Neural progenitor cell (in vitro differentiated cells): Measurements from ENCODE around the gene ATG4A. TPM values are rescaled to one million over a fixed set of nuclear protein-coding genes. Genes with fewer than 3 reads are reported as not detected.

ENCODE experiments used
- DNase-seq: peaks from one replicate; pipeline ENCODE4 v3.0.0-alpha.2; 2016; ENCODE audit warnings: low spot score
- H2AFZ ChIP-seq: fragments of 200-600 bp; sonication (generic); replicated peaks from 2 replicates; pipeline ENCODE4 v1.6.1; 2016; ENCODE audit warnings: antibody characterized with exemption
- H3F3A ChIP-seq: fragments of 200-600 bp; sonication (generic); 2 replicates; pipeline ENCODE4 v1.6.1; 2016; ENCODE audit warnings: antibody characterized with exemption, low read depth
- H3K27ac ChIP-seq: fragments of 200-600 bp; sonication (generic); 2 replicates; pipeline ENCODE4 v1.5.1; 2016; ENCODE audit warnings: mild to moderate bottlenecking
- H3K27me3 ChIP-seq: fragments of 200-600 bp; sonication (generic); 2 replicates; pipeline ENCODE4 v1.6.1; 2016; ENCODE audit warnings: mild to moderate bottlenecking, moderate library complexity
- H3K36me3 ChIP-seq: fragments of 200-600 bp; sonication (generic); 2 replicates; pipeline ENCODE4 v1.5.1; 2016
- H3K4me1 ChIP-seq: fragments of 200-600 bp; sonication (generic); 2 replicates; pipeline ENCODE4 v1.6.1; 2016; ENCODE audit warnings: mixed run types
- H3K4me2 ChIP-seq: fragments of 200-600 bp; sonication (generic); 2 replicates; pipeline ENCODE4 v1.6.1; 2016
- H3K4me3 ChIP-seq: fragments of 200-600 bp; sonication (generic); 2 replicates; pipeline ENCODE4 v1.5.1; 2016
- H3K79me2 ChIP-seq: fragments of 200-600 bp; sonication (generic); 2 replicates; pipeline ENCODE4 v1.6.1; 2016; ENCODE audit warnings: low read depth
- H3K9ac ChIP-seq: fragments of 200-600 bp; sonication (generic); 2 replicates; pipeline ENCODE4 v1.6.1; 2016
- H3K9me3 ChIP-seq: fragments of 200-600 bp; sonication (generic); 2 replicates; pipeline ENCODE4 v1.5.1; 2016; ENCODE audit warnings: low read depth
- H4K20me1 ChIP-seq: fragments of 200-600 bp; sonication (generic); 2 replicates; pipeline ENCODE4 v1.6.1; 2016; ENCODE audit warnings: low read depth
- H3K27ac Mint-ChIP-seq: 3 replicates; pipeline ENCODE4 v1.8.0; 2021; ENCODE audit warnings: mixed read lengths
- H3K27me3 Mint-ChIP-seq: 2 replicates; pipeline ENCODE4 v1.8.0; 2022; ENCODE audit warnings: low read depth, mild to moderate bottlenecking, inconsistent platforms, moderate library complexity, mixed read lengths; ENCODE audit not compliant: insufficient read depth
- H3K36me3 Mint-ChIP-seq: 3 replicates; pipeline ENCODE4 v1.8.0; 2021; ENCODE audit warnings: mixed read lengths
- H3K4me1 Mint-ChIP-seq: 3 replicates; pipeline ENCODE4 v1.8.0; 2021; ENCODE audit warnings: mixed read lengths
- H3K4me3 Mint-ChIP-seq: 3 replicates; pipeline ENCODE4 v1.8.0; 2021; ENCODE audit warnings: mild to moderate bottlenecking, moderate library complexity, mixed read lengths
- H3K9me3 Mint-ChIP-seq: 3 replicates; pipeline ENCODE4 v1.8.0; 2020; ENCODE audit warnings: mixed read lengths
- CTCF ChIP-seq: fragments of 200-600 bp; sonication (generic); IDR thresholded peaks from 2 replicates; pipeline ENCODE4 v1.5.1; 2017; ENCODE audit warnings: antibody characterized with exemption, mild to moderate bottlenecking
- EZH2 ChIP-seq: fragments of 200-600 bp; sonication (generic); IDR thresholded peaks from 2 replicates; pipeline ENCODE4 v1.6.1; 2017; ENCODE audit warnings: antibody characterized with exemption, mild to moderate bottlenecking, moderate library complexity
- EZH2phosphoT487 ChIP-seq: fragments of 200-600 bp; sonication (generic); IDR thresholded peaks from 2 replicates; pipeline ENCODE4 v1.6.1; 2017; ENCODE audit warnings: antibody characterized with exemption
- total RNA-seq: library from RNA; depleted of rRNA; stranded (reverse); fragments of >200 nt; gene quantifications from 2 replicates; pipeline ENCODE4 v1.2.3, GENCODE V29; 2015; ENCODE audit warnings: low replicate concordance

The ATG4A gene
- total RNA-seq, 1 donor from 2014 or later = 6.5 TPM

GRCh38 chrX:108071578-108071977 is 20.0 kb upstream of the ATG4A start:
- H3F3A ChIP-seq = no peaks in the 10 kb centered on the region
- H3K4me2 ChIP-seq = no peak overlapping the region
- H3K27ac ChIP-seq = no peak overlapping the region
- no peaks in the 10 kb centered on the region for H3K4me1 Mint-ChIP-seq
- no peak overlapping the region for H3K4me3 ChIP-seq
- H3K27ac Mint-ChIP-seq = no peak overlapping the region
- peaks cover 2% of the 10 kb centered on the region for H3K27me3 Mint-ChIP-seq
- H2AFZ ChIP-seq = no peak overlapping the region
- no peaks in the 10 kb centered on the region for H3K9me3 Mint-ChIP-seq
- H3K4me3 Mint-ChIP-seq = no peak overlapping the region
- no peaks in the 10 kb centered on the region for H3K36me3 Mint-ChIP-seq
- H4K20me1 ChIP-seq = no peaks in the 10 kb centered on the region
- no peak for DNase-seq
- no peaks in the 10 kb centered on the region for H3K79me2 ChIP-seq
- no peak overlapping the region for H3K9ac ChIP-seq
- no peaks in the 10 kb centered on the region for H3K27me3 ChIP-seq
- no peaks in the 10 kb centered on the region for H3K36me3 ChIP-seq
- TF ChIP-seq EZH2phosphoT487 (no peak), EZH2 (no peak), CTCF (no peak)
- no peaks in the 10 kb centered on the region for H3K4me1 ChIP-seq
- no peaks in the 10 kb centered on the region for H3K9me3 ChIP-seq

- Histone ChIP-seq H3K27ac (no peak overlapping the region), H3F3A (no peaks in the 10 kb centered on the region), H3K4me2 (no peak overlapping the region), H3K9me3 (no peaks in the 10 kb centered on the region), H3K27me3 (no peaks in the 10 kb centered on the region), H4K20me1 (no peaks in the 10 kb centered on the region), H3K9ac (no peak overlapping the region), H3K36me3 (no peaks in the 10 kb centered on the region), H2AFZ (no peak overlapping the region), H3K4me3 (no peak overlapping the region), H3K4me1 (no peaks in the 10 kb centered on the region), H3K79me2 (no peaks in the 10 kb centered on the region)
- H3K4me1 Mint-ChIP-seq = no peaks in the 10 kb centered on the region
- H3K9me3 Mint-ChIP-seq = no peaks in the 10 kb centered on the region
- H3K27ac Mint-ChIP-seq = no peak overlapping the region
- TF ChIP-seq EZH2phosphoT487 (no peak), EZH2 (no peak), CTCF (no peak)
- DNase-seq = no peak
- no peaks in the 10 kb centered on the region for H3K36me3 Mint-ChIP-seq
- H3K4me3 Mint-ChIP-seq = no peak overlapping the region
- peaks cover 2% of the 10 kb centered on the region for H3K27me3 Mint-ChIP-seq
Measured at GRCh38 chrX:108072746-108073145, 18.8 kb upstream of the ATG4A start.

- TF ChIP-seq EZH2 = no peak
- TF ChIP-seq EZH2phosphoT487 = no peak
- TF ChIP-seq CTCF = no peak
- H3K4me1 ChIP-seq = no peaks in the 10 kb centered on the region
- no peak overlapping the region for H3K4me2 ChIP-seq
- DNase-seq = no peak
- no peaks in the 10 kb centered on the region for H3K4me1 Mint-ChIP-seq
- H3K27me3 Mint-ChIP-seq = no peaks in the 10 kb centered on the region
- no peak overlapping the region for H3K9ac ChIP-seq
- no peak overlapping the region for H2AFZ ChIP-seq
- no peak overlapping the region for H3K4me3 ChIP-seq
- no peak overlapping the region for H3K4me3 Mint-ChIP-seq
- H3K36me3 ChIP-seq = no peaks in the 10 kb centered on the region
- no peaks in the 10 kb centered on the region for H3K79me2 ChIP-seq
- H3K27ac Mint-ChIP-seq = no peak overlapping the region
- peaks cover 3% of the 10 kb centered on the region for H3K9me3 ChIP-seq
- no peaks in the 10 kb centered on the region for H4K20me1 ChIP-seq
- H3K27ac ChIP-seq = no peak overlapping the region
- H3K27me3 ChIP-seq = no peaks in the 10 kb centered on the region
- H3K36me3 Mint-ChIP-seq = peaks cover 7% of the 10 kb centered on the region
- no peaks in the 10 kb centered on the region for H3F3A ChIP-seq
- no peaks in the 10 kb centered on the region for H3K9me3 Mint-ChIP-seq
Measured at GRCh38 chrX:108081110-108081509, 10.5 kb upstream of the ATG4A start.
